Mucosa of descending colon (tissue), 3 donors: Measurements from ENCODE around the gene MFAP5. TPM values are rescaled to one million over a fixed set of nuclear protein-coding genes. Genes with fewer than 3 reads are reported as not detected.

Source experiments
- total RNA-seq, 3 donors: library from RNA; stranded (reverse); fragmentation: NEBNext Ultra II Directional in 2 of 3; extraction: Animal tissue kit (Norgen Biotek cat#: 25700) in 2 of 3; gene quantifications; one replicate each; pipeline versions ENCODE4 v1.2.1 to v1.2.4, GENCODE V29; 2021 to 2023
- donor health status: DM: no; HTN: no; CAD: no; lungs with moderate emphysema.
- donor health status: DM: no; HTN: no; CAD: no.
- donor health status: DM: no; HTN: yes; CAD: no.

MFAP5 gene
- total RNA-seq, 3 donors from 2014 or later = 10.7 to 43.1 (median 25.0) TPM

Other genes with a start within 250 kb of the MFAP5 start
- gene CLEC6A, start 206.9 kb downstream of the MFAP5 start, total RNA-seq = not detected
- under 1 TPM in 2 of 3 donors, not detected in 1; 0.39 to 0.41 TPM for gene CLEC4D, start 149.3 kb downstream of the MFAP5 start, total RNA-seq
- gene CLEC4E, start 121.9 kb downstream of the MFAP5 start, total RNA-seq = 1 to 10 TPM in 1 of 3 donors, under 1 TPM in 1, not detected in 1; 0.55 to 2.3 TPM
- not detected for gene AICDA, start 50.0 kb downstream of the MFAP5 start, total RNA-seq
- 10 to 100 TPM in 1 of 3 donors, 1 to 10 TPM in 2; 3.7 to 30.9 (median 7.6) TPM for gene RIMKLB, start 35.2 kb upstream of the MFAP5 start, total RNA-seq
- gene A2ML1, start 159.8 kb upstream of the MFAP5 start, total RNA-seq = under 1 TPM in 1 of 3 donors, not detected in 2; 0.46 TPM